ENCODE measurements around the gene FANCC. TPM values are rescaled to one million over a fixed set of nuclear protein-coding genes. Genes with fewer than 3 reads are reported as not detected.

Gene FANCC
- total RNA-seq, 2 donors from 2014 or later: 7.5 to 12.5 TPM

GRCh38 chr9:95071925-95072324 lies 245.6 kb downstream of the FANCC start:
- WGBS, 2 donors: 55 to 67% methylated on average over 3 to 5 of the region's 5 CpGs
- DNase-seq (no peak), ATAC-seq (no peak)
- peaks cover 95% of the 10 kb centered on the region for H3K4me1 ChIP-seq
- TF ChIP-seq, protein P1, sequence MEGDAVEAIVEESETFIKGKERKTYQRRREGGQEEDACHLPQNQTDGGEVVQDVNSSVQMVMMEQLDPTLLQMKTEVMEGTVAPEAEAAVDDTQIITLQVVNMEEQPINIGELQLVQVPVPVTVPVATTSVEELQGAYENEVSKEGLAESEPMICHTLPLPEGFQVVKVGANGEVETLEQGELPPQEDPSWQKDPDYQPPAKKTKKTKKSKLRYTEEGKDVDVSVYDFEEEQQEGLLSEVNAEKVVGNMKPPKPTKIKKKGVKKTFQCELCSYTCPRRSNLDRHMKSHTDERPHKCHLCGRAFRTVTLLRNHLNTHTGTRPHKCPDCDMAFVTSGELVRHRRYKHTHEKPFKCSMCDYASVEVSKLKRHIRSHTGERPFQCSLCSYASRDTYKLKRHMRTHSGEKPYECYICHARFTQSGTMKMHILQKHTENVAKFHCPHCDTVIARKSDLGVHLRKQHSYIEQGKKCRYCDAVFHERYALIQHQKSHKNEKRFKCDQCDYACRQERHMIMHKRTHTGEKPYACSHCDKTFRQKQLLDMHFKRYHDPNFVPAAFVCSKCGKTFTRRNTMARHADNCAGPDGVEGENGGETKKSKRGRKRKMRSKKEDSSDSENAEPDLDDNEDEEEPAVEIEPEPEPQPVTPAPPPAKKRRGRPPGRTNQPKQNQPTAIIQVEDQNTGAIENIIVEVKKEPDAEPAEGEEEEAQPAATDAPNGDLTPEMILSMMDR (IDR thresholded peaks at IDR 0.05): no peak
- H3K36me3 ChIP-seq (replicated peaks in 1 of 2; ENCODE audit: insufficient read depth in 1 of 2, low read depth in 2 of 2): peaks cover 0 to 4% of the 10 kb centered on the region in 2 donors
- H3K9me3 ChIP-seq: no peaks in the 10 kb centered on the region
- intact Hi-C loops (cut with DNase I): no loop called here
- no peak overlapping the region for H3K4me3 ChIP-seq
- H3K27ac ChIP-seq: peak overlapping the region; percentile 4 to 74 (median 31)
- no peaks in the 10 kb centered on the region for H3K27me3 ChIP-seq

DNA sequence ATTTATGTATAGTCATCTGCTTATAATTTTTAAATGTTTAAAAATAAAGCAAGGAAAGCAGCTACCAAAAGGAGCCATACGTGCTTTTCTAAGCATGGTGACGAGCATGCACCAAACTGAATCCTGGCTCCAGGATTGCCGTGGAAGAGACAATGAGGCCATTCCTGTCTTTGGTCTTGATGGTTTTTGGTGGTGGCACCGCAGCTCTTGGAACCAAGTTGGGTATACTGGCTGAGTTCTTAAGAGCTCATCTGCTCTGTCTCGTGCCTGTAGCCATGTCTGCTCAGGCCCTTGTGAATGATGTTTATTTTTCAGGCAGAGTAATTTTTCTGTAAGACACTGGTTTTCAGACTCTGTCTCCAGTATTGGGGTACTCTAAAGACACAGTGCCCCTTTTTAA lies 246.1 kb downstream of the FANCC start:
- TF ChIP-seq, protein P1 (IDR thresholded peaks at IDR 0.05): no peak
- TF ChIP-seq POLR2A (IDR thresholded peaks at IDR 0.05): no peak
- H3K4me1 ChIP-seq: peaks cover 95% of the 10 kb centered on the region
- 79% methylated on average over 5 of the region's 5 CpGs for WGBS, 2 donors
- DNase-seq (no peak), ATAC-seq (no peak)
- H3K4me3 ChIP-seq: no peak overlapping the region
- peak overlapping the region; percentile 4 to 74 (median 31) for H3K27ac ChIP-seq
- intact Hi-C loops (cut with DNase I): no loop called here
- H3K9me3 ChIP-seq: no peaks in the 10 kb centered on the region
- H3K27me3 ChIP-seq: no peaks in the 10 kb centered on the region
- peaks cover 0 to 4% of the 10 kb centered on the region in 2 donors for H3K36me3 ChIP-seq (replicated peaks in 1 of 2; ENCODE audit: insufficient read depth in 1 of 2, low read depth in 2 of 2)

- Histone ChIP-seq H3K9me3 (no peaks in the 10 kb centered on the region), H3K27me3 (no peaks in the 10 kb centered on the region), H3K4me3 (no peak overlapping the region), H3K27ac (peak overlapping the region; percentile 14 to 35 (median 24)), H3K4me1 (peaks cover 96% of the 10 kb centered on the region), H3K36me3 (replicated peaks in 1 of 2; ENCODE audit: insufficient read depth in 1 of 2, low read depth in 2 of 2) (peaks cover 0 to 2% of the 10 kb centered on the region in 2 donors)
- intact Hi-C loops (cut with DNase I): no loop called here
- 36 to 45% methylated on average over 8 of the region's 8 CpGs for WGBS, 2 donors
- DNase-seq (no peak), ATAC-seq (no peak)
- TF ChIP-seq, protein P1 (IDR thresholded peaks at IDR 0.05): no peak
- no peak for TF ChIP-seq POLR2A (IDR thresholded peaks at IDR 0.05)
These were observed 246.9 kb downstream of the FANCC start for GRCh38 chr9:95070549-95071021.

GRCh38 chr9:95067897-95068296 lies 249.6 kb downstream of the FANCC start:
- H3K9me3 ChIP-seq: no peaks in the 10 kb centered on the region
- no peak overlapping the region for H3K4me3 ChIP-seq
- DNase-seq: no peak
- peak overlapping the region in 2 of 4 donors; percentile 42 to 77 for H3K27ac ChIP-seq
- ATAC-seq: no peak
- WGBS, 2 donors: 40 to 45% methylated on average over 2 of the region's 2 CpGs
- no peak for TF ChIP-seq POLR2A (IDR thresholded peaks at IDR 0.05)
- TF ChIP-seq, protein P1 (IDR thresholded peaks at IDR 0.05): no peak
- intact Hi-C loops (cut with DNase I): no loop called here
- peaks cover 0 to 2% of the 10 kb centered on the region in 2 donors for H3K36me3 ChIP-seq (replicated peaks in 1 of 2; ENCODE audit: insufficient read depth in 1 of 2, low read depth in 2 of 2)
- H3K27me3 ChIP-seq: no peaks in the 10 kb centered on the region
- peaks cover 96% of the 10 kb centered on the region for H3K4me1 ChIP-seq

GRCh38 chr9:95067057-95067456 lies 250.5 kb downstream of the FANCC start:
- no peaks in the 10 kb centered on the region for H3K27me3 ChIP-seq
- no peaks in the 10 kb centered on the region for H3K9me3 ChIP-seq
- H3K4me1 ChIP-seq: peaks cover 96% of the 10 kb centered on the region
- DNase-seq (no peak), ATAC-seq (no peak)
- H3K27ac ChIP-seq: peak overlapping the region in 2 of 4 donors; percentile 38 to 77
- WGBS, 2 donors: 82 to 88% methylated on average over 6 of the region's 6 CpGs
- intact Hi-C loops (cut with DNase I): no loop called here
- TF ChIP-seq, protein P1 (IDR thresholded peaks at IDR 0.05): no peak
- no peak for TF ChIP-seq POLR2A (IDR thresholded peaks at IDR 0.05)
- no peak overlapping the region for H3K4me3 ChIP-seq
- peaks cover 0 to 2% of the 10 kb centered on the region in 2 donors for H3K36me3 ChIP-seq (replicated peaks in 1 of 2; ENCODE audit: insufficient read depth in 1 of 2, low read depth in 2 of 2)

Measured in body of pancreas (tissue), 4 donors.